ENCODE results near the gene MTHFSD. TPM values are rescaled to one million over a fixed set of nuclear protein-coding genes. Genes with fewer than 3 reads are reported as not detected.

Gene MTHFSD
- total RNA-seq, 2 donors from 2014 or later: 15.4 to 23.7 TPM

DNA sequence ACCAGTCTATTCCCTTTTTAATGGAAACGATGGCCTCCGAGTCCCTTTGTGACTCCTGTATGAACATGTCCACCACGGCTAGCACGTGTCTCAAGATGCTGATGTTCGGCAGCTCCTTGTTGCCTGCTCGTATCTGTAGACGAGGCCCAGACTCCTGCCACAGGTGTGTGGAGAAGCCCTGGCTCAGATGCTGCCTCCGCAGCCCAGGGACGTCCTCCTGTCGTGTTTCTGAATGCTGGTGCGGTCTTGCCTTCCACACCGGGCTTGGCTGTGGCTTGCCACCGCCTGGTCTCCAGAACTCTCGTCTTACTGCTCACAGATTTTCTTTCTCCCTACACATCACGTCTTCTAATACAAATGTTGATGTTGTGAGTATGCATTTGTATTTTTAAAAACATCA is 27.7 kb downstream of the MTHFSD start:
- TF ChIP-seq, protein P1, sequence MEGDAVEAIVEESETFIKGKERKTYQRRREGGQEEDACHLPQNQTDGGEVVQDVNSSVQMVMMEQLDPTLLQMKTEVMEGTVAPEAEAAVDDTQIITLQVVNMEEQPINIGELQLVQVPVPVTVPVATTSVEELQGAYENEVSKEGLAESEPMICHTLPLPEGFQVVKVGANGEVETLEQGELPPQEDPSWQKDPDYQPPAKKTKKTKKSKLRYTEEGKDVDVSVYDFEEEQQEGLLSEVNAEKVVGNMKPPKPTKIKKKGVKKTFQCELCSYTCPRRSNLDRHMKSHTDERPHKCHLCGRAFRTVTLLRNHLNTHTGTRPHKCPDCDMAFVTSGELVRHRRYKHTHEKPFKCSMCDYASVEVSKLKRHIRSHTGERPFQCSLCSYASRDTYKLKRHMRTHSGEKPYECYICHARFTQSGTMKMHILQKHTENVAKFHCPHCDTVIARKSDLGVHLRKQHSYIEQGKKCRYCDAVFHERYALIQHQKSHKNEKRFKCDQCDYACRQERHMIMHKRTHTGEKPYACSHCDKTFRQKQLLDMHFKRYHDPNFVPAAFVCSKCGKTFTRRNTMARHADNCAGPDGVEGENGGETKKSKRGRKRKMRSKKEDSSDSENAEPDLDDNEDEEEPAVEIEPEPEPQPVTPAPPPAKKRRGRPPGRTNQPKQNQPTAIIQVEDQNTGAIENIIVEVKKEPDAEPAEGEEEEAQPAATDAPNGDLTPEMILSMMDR (IDR thresholded peaks at IDR 0.05): no peak
- no peak for DNase-seq
- H3K36me3 ChIP-seq: no peaks in the 10 kb centered on the region
- H3K9me3 ChIP-seq: no peaks in the 10 kb centered on the region
- no peak overlapping the region for H3K27ac ChIP-seq
- H3K27me3 ChIP-seq: no peaks in the 10 kb centered on the region
- intact Hi-C loops (cut with DNase I): loop anchor here (10.0 kb wide), 1 partner anchor 703 kb away; no protein-coding TSS in a partner anchor
- no peaks in the 10 kb centered on the region for H3K4me1 ChIP-seq
- no peak overlapping the region for H3K4me3 ChIP-seq
- no peak overlapping the region for H3K9ac ChIP-seq (ENCODE audit: low read depth in 2 of 2, low read length in 2 of 2)

DNA sequence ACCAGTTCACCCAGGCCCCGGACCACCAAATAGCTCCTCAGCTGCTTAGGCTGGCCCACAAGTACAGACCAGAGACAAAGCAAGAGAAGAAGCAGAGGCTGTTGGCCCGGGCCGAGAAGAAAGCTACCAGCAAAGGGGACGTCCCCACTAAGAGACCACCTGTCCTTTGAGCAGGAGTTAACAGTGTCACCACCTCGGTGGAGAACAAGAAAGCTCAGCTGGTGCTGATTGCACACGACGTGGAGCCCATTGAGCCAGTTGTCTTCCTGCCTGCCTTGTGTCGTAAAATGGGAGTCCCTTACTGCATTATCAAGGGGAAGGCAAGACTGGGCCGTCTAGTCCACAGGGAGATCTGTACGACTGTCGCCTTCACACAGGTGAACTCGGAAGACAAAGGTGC is 29.3 kb downstream of the MTHFSD start:
- Histone ChIP-seq H3K36me3 (no peaks in the 10 kb centered on the region), H3K9me3 (no peaks in the 10 kb centered on the region), H3K4me3 (no peak overlapping the region), H3K27me3 (no peaks in the 10 kb centered on the region), H3K9ac (ENCODE audit: low read depth in 2 of 2, low read length in 2 of 2) (no peak overlapping the region), H3K4me1 (no peaks in the 10 kb centered on the region), H3K27ac (no peak overlapping the region)
- no peak for DNase-seq
- intact Hi-C loops (cut with DNase I): loop anchor here (10.0 kb wide), 1 partner anchor 701 kb away; no protein-coding TSS in a partner anchor
- TF ChIP-seq, protein P1 (IDR thresholded peaks at IDR 0.05): no peak

DNA sequence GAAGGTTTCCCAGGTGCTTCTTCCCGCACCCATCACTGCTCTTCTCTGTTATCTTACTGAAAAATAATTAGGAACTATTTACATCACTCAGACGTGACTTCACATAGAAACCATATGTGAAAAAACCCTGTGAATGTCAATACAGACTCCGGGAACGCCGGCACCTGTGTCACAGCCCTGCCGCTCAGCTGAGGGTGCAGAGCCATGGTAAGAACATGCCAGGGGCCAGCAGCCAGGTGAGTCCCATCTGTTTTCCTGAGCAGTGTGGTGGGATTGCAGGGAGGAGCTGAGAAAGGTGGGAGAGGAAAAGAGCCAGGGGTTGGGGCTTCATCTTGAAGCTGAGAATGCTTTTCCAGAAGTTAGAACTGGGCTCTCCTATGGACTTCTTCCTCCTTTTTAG is 31.0 kb downstream of the MTHFSD start:
- TF ChIP-seq, protein P1 (IDR thresholded peaks at IDR 0.05): no peak
- Histone ChIP-seq H3K36me3 (no peaks in the 10 kb centered on the region), H3K9ac (ENCODE audit: low read depth in 2 of 2, low read length in 2 of 2) (no peak overlapping the region), H3K27ac (no peak overlapping the region), H3K9me3 (no peaks in the 10 kb centered on the region), H3K4me1 (no peaks in the 10 kb centered on the region), H3K4me3 (no peak overlapping the region), H3K27me3 (no peaks in the 10 kb centered on the region)
- intact Hi-C loops (cut with DNase I): loop anchor here (10.0 kb wide), 1 partner anchor 699 kb away; no protein-coding TSS in a partner anchor
- no peak for DNase-seq

DNA sequence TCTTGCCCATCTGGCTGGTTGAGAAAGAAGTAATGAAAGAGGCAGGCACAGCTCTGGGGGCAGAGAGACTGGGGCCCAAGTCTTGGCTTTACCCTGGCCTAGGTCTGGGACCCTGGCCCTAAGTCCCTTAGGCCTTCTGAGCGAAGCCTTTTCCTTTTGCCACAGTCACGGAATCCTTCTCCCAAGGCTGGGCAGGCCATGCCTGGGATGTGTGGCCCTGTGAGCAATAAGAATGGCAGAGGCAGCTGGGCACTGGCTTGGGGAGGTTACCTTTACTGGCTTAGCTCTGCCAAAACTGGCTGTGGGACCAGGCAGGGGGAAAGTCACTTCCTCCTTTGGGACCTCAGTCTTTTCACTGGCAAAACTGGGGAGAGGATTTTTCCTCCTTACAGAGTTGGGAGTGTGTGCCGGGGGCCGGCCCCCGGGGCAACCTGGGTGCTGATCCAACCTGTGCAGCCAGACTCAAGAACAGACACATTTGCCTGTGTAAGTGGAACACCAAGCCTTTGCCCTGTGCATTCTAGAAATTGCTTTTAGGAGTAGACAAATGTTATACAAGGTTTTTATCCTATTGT is 31.8 kb downstream of the MTHFSD start:
- H3K4me3 ChIP-seq: no peak overlapping the region
- no peak overlapping the region for H3K9ac ChIP-seq (ENCODE audit: low read depth in 2 of 2, low read length in 2 of 2)
- intact Hi-C loops (cut with DNase I): loop anchor here (10.0 kb wide), 1 partner anchor 698 kb away; no protein-coding TSS in a partner anchor
- TF ChIP-seq, protein P1 (IDR thresholded peaks at IDR 0.05): no peak
- no peak overlapping the region for H3K27ac ChIP-seq
- H3K27me3 ChIP-seq: no peaks in the 10 kb centered on the region
- H3K36me3 ChIP-seq: no peaks in the 10 kb centered on the region
- no peak for DNase-seq
- no peaks in the 10 kb centered on the region for H3K4me1 ChIP-seq
- no peaks in the 10 kb centered on the region for H3K9me3 ChIP-seq

DNA sequence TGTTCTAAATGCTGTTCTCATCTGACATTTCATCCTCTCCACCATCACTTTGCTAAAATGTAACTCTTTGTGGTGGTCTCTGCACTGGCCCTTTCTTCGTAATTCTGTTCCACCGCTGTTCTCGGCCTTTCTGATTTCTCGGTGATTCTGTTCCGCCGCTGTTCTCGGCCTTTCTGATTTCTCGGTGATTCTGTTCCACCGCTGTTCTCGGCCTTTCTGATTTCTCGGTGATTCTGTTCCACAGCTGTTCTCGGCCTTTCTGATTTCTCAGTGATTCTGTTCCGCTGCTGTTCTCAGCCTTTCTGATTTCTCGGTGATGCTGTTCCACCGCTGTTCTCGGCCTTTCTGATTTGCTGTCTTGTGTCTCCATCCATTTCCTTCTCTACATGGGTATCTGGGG is 32.4 kb downstream of the MTHFSD start:
- Histone ChIP-seq H3K27ac (no peak overlapping the region), H3K27me3 (peaks cover 1% of the 10 kb centered on the region), H3K4me1 (no peaks in the 10 kb centered on the region), H3K36me3 (no peaks in the 10 kb centered on the region), H3K9me3 (no peaks in the 10 kb centered on the region), H3K9ac (ENCODE audit: low read depth in 2 of 2, low read length in 2 of 2) (no peak overlapping the region), H3K4me3 (no peak overlapping the region)
- DNase-seq: no peak
- intact Hi-C loops (cut with DNase I): loop anchor here (10.0 kb wide), 1 partner anchor 698 kb away; no protein-coding TSS in a partner anchor
- TF ChIP-seq, protein P1 (IDR thresholded peaks at IDR 0.05): no peak

Data from colonic mucosa (tissue), 4 donors.